Mesodermal cell (in vitro differentiated cells): ENCODE measurements around the gene CSF1.

Experiments
- H3K27ac ChIP-seq: 2 replicates; pipeline ENCODE4 v1.7.0; 2013; ENCODE audit warnings: mild to moderate bottlenecking, low read depth, low read length, moderate library complexity; ENCODE audit not compliant: severe bottlenecking
- H3K36me3 ChIP-seq: 2 replicates; pipeline ENCODE4 v1.7.1; 2013; ENCODE audit warnings: mild to moderate bottlenecking, low read length, moderate library complexity; ENCODE audit not compliant: control insufficient read depth, insufficient read depth
- H3K4me1 ChIP-seq: one replicate; pipeline ENCODE4 v1.7.1; 2013; ENCODE audit warnings: mild to moderate bottlenecking, low read length; ENCODE audit not compliant: insufficient read depth, control insufficient read depth, poor library complexity, severe bottlenecking
- H3K4me3 ChIP-seq: 2 replicates; pipeline ENCODE4 v1.7.0; 2013; ENCODE audit warnings: low read length, control low read depth, mild to moderate bottlenecking; ENCODE audit not compliant: insufficient read depth, poor library complexity, severe bottlenecking; ENCODE audit errors: extremely low read depth
- H3K9me3 ChIP-seq: 2 replicates; pipeline ENCODE4 v1.7.1; 2013; ENCODE audit warnings: mild to moderate bottlenecking, low read length, moderate library complexity; ENCODE audit not compliant: control insufficient read depth
- WGBS, 2 experiments: methylation state at CpG; one replicate each; pipeline ENCODE4 v1.1.5; 2013; ENCODE audit warnings: missing lambda C conversion rate in 2 of 2; ENCODE audit not compliant: insufficient coverage in 2 of 2; 5-methylcytosine and 5-hydroxymethylcytosine counted together

CSF1 gene

DNA sequence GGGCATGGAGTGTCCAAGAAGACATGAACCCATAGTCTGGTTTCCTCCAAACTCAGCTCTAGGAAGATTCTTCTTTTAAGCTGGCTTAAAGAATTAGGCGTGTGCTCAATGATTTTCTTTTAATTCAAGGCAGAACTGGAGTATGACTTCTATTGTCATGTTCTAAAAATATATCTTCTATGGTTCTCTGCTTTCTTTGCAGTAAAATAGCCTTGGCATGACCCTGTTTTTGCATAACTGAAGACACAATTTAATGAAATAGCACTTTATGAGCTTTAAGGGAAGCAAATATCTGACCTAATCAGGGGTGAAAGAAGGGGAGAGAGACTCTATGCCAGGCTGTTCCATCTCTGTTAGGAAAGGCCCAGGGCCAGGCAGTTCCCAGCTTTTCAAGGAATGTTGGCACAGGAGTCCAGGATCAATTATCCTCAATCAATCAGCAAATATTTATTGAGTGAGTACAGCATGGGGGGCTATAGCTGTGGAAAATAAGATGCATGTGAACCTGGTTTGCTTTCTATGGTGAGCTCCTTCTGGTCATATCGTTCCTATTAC is 7.2 kb upstream of the CSF1 start:
- Histone ChIP-seq H3K4me1 (peaks cover 4% of the 10 kb centered on the region), H3K9me3 (no peaks in the 10 kb centered on the region), H3K36me3 (no peaks in the 10 kb centered on the region), H3K4me3 (no peak overlapping the region), H3K27ac (no peak overlapping the region)
- no CpG with 5 or more reads among the region's 2 CpGs for WGBS, 2 experiments

DNA sequence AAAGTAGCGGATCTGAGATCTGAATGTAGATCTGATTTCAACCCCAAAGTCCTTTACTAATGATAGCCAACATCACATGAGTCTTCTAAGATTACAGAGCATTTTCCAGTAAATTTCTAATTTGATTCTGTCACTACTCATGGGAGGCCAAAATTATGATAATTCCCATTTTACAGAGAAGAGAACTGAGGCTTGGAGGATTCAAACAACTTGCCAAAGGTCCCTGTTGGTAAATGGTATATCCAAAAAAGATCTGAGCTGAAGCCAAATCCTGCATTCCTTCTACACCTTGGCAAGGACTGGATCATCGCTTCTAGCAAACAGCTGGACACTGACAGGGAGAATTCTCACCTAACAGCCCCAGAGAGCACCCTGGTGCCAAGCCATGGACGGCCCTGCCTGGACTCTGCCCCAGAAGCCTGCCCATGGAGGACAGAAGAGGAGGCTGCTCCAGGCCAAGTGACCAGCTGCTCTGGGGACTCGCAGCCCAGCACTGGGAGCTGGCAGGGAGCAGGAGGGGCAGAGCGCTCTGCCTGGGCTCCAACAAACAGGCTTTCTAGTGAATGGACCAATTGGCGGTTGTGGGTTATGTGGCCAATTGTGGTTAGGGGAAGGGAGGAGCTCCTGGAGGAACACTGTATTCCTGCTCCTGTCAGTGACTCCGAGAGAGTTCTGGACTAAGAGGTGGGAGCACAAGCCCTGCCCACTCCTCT is 6.4 kb upstream of the CSF1 start:
- Histone ChIP-seq H3K4me1 (peaks cover 4% of the 10 kb centered on the region), H3K4me3 (no peak overlapping the region), H3K27ac (no peak overlapping the region), H3K9me3 (no peaks in the 10 kb centered on the region), H3K36me3 (no peaks in the 10 kb centered on the region)
- WGBS, 2 experiments: 93% methylated on average over 4 to 6 of the region's 7 CpGs

DNA sequence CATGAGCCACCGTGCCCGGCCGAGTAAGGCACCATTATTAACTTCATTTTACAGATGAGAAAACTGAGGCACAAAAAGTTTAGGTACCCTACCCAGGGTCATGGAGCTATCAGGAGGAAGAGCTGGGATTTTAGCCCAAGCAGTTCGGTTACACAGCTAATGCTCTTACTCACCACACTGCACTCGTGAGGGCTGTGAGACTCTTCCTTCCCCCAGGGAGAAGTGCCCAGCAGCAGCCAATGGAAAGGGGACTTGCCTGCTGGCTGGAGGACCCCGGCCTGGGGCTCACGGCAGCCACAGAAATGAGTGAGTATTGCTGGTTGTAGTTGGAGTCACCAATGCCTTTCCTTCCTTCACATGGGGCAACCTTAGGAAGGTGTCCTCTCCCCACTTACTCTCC is 5.2 kb upstream of the CSF1 start:
- Histone ChIP-seq H3K36me3 (no peaks in the 10 kb centered on the region), H3K4me1 (peaks cover 10% of the 10 kb centered on the region), H3K4me3 (no peak overlapping the region), H3K27ac (no peak overlapping the region), H3K9me3 (no peaks in the 10 kb centered on the region)
- 100% methylated on average over 3 of the region's 7 CpGs for WGBS, 2 experiments

DNA sequence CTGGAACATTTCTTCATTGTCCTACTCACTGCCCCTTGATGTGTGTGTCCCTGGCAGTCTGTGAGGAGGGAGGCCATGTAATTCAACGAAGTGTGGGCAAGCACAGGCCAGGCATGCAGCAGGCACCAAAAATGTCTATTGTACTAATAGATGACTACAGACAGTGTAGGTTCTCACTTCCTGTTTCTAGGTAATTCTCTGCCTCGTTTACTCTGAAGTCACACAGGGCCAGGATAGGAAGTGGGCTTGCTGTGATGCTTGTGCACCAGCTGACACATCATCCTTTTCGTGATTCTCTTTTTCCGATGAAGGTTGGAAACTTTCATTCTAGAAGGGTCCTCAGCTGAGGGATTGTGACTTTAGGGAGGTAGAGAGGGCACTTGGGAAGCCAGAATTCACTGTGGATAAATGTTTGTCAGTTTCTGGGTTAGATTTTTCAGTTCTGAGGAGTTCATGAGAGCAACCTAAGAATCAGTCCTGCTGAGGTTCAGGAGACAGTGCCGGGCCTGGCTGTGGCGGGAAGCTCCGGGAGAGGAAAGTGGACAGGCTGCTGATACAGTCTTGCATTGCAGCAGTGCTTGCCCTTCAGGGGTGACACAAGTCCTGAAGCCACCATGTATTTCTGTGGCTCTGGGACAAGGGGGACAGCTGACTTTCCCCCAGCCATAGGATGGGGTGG is 4.3 kb upstream of the CSF1 start:
- Histone ChIP-seq H3K4me1 (peaks cover 10% of the 10 kb centered on the region), H3K4me3 (no peak overlapping the region), H3K9me3 (no peaks in the 10 kb centered on the region), H3K36me3 (no peaks in the 10 kb centered on the region), H3K27ac (no peak overlapping the region)
- 87 to 97% methylated on average over 5 of the region's 7 CpGs for WGBS, 2 experiments

DNA sequence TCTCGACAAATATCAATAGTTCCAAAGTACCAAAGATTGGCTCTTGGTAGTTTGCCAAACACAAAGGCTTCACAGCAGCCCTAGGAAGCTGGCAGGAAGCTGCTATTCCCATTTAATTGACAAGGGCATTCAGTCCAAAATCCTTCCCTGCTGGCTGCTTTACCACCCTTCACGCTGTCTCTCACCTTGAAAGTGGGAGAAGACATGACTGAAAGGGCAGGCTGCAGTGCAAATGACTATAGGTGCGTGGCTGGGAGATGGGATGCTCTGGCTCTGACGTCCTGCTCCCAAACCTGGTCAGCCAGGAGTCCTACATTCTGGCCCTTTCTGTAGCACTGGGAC is 3.8 kb upstream of the CSF1 start:
- H3K9me3 ChIP-seq: no peaks in the 10 kb centered on the region
- no peak overlapping the region for H3K27ac ChIP-seq
- H3K36me3 ChIP-seq: no peaks in the 10 kb centered on the region
- H3K4me3 ChIP-seq: no peak overlapping the region
- 53 to 81% methylated on average over 2 to 4 of the region's 4 CpGs for WGBS, 2 experiments
- peaks cover 11% of the 10 kb centered on the region for H3K4me1 ChIP-seq

DNA sequence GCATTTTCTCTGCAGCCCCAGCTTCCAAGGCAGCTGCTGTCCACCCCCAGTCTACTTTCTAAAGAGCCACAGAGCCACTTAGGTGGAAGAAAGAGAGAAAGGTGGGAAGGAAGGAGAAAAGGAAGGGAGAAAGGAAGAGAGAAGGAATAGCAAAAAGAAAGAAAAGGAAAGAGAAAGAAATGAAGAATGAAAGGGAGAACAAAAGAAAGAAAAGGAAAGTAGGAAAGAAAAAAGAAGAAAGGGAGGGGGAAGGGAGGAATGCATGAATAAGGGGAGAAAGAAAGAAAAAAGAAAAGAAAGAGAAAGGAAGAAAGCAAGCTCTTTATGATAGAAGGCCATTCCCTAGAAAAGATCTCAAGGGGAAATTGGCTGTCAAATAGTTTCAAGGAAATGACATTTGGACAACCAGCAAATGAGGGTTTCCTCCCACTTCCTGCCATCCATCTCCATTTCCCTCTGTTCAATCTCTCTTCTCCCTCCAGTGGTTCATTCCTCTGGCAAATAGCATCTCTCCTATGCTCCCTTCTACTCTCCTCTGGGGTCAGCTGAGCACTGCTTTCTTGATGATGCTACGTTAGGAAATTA is 3.4 kb upstream of the CSF1 start:
- Histone ChIP-seq H3K4me3 (no peak overlapping the region), H3K9me3 (no peaks in the 10 kb centered on the region), H3K27ac (no peak overlapping the region), H3K36me3 (no peaks in the 10 kb centered on the region), H3K4me1 (peaks cover 13% of the 10 kb centered on the region)
- WGBS, 2 experiments: 90% methylated on average over 1 of the region's 1 CpG; no CpG with 5 or more reads in 1 of the 2 experiments

DNA sequence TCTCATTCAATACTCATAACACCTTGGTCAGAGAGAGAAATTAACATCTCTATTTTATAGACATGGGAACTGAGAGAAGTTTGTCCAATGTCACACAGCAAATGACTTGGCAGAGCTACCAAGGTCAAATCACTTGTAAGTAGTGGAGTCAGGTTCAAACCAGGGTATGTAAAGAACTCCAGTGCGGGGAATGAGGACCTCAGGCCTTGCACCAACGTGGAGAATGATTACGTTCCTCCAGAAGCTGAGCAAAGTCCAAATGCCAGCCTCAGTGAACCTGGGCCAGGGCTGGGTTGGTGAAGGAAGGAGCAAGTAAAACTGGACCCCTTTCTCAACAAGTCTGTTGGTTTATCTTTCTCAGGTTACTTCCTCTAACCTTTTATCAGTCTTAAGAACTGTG is 1.8 kb upstream of the CSF1 start:
- H3K4me1 ChIP-seq: peaks cover 20% of the 10 kb centered on the region
- H3K27ac ChIP-seq: no peak overlapping the region
- H3K36me3 ChIP-seq: no peaks in the 10 kb centered on the region
- H3K9me3 ChIP-seq: no peaks in the 10 kb centered on the region
- H3K4me3 ChIP-seq: no peak overlapping the region
- WGBS, 2 experiments: 90 to 100% methylated on average over 3 of the region's 3 CpGs

DNA sequence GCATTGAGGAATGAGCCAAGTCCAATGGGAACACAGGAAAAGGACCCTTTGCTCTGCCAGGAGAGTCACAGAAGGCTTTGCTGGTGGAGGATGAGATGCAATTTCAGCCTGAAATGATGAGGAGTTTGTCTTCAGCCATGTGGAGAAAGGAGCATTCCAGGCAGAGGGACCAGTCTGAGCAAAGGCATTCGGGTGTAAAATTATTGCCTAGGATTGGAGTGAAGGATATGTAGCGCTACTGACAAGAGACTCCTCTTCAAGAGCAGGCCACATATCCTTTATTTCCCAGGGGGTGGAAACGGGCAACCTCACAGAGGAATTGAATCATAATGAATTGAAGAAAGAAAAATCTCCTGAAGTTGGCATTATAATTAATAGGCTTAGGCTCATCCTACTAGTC is 1.1 kb upstream of the CSF1 start:
- 100% methylated on average over 1 of the region's 3 CpGs; no CpG with 5 or more reads in 1 of the 2 experiments for WGBS, 2 experiments
- no peaks in the 10 kb centered on the region for H3K36me3 ChIP-seq
- H3K4me3 ChIP-seq: no peak overlapping the region
- H3K9me3 ChIP-seq: no peaks in the 10 kb centered on the region
- no peak overlapping the region for H3K27ac ChIP-seq
- H3K4me1 ChIP-seq: peaks cover 23% of the 10 kb centered on the region

DNA sequence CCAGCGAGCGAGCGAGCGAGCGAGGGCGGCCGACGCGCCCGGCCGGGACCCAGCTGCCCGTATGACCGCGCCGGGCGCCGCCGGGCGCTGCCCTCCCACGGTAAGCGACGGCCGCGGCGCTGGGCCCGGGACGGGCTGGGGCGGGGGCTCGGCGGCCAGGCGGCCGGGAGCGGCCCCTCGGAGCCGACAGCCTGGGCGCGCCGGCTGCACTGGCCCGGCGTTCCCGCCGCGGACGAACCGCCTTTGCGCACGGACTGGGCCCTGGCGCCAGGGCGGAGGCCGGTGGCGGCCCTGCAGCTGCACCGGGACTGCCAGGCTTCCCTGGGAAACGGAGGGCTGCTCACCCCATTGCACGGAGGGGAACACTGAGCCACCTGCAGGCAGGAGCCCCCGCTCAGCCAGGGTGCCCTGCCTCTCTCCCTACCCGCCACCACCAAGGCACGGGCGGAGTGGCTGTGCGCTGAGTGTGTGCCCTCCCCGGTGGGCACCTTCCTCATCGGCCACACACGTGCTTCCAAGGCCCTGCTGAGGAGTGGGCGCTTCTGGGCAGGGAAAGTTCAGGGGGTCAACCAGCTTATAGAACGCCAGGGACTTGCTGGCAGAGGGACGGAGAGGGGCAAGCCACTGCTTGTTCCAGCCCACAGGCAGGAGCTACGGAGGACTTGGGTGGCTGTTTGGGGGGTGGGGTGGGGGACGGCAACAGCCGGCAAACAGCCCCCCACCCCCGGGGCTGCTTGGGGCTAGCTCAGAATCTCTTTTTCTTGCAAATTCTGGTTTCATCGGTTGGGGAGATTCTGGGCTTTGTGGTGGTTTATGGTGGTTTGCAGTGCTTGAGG is 532 bp downstream of the CSF1 start:
- no peak overlapping the region for H3K27ac ChIP-seq
- H3K4me3 ChIP-seq: peak overlapping the region; percentile 61
- H3K9me3 ChIP-seq: no peaks in the 10 kb centered on the region
- WGBS, 2 experiments: 2 to 3% methylated on average over 59 to 60 of the region's 70 CpGs
- peaks cover 15% of the 10 kb centered on the region for H3K36me3 ChIP-seq
- H3K4me1 ChIP-seq: peaks cover 23% of the 10 kb centered on the region

DNA sequence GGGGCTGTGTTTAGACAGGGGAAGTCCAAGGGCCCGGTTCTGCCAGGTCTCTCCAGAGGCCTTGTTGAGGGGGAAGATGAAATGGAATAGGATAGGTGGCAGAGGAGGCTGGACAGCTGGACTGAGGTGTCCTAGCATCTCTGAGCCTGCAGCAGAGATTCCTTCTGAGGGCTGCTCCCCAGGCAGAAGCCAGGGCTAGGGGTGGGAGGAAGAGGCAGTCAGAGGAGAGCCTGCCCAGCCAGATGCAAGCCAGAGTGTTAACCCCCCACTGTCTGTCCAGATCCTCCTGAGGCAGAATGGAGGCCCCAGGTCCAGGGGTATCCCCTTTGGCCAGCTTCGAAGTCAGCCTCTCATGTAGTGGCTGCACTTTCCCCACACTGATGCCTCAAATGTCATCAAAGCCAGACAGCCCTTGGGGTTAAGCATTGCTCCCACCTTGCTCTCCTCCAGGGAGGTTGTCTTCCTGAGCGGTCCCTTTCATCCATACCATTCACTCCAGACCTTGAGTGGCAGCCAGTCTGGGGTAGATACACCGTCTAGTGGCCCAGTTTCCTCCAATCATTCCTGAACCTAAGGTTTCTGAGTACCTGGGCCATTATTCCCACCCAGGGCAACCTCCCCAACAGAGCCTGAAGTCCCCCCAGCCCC is 1.7 kb downstream of the CSF1 start:
- 76 to 77% methylated on average over 4 of the region's 4 CpGs for WGBS, 2 experiments
- peaks cover 19% of the 10 kb centered on the region for H3K4me1 ChIP-seq
- H3K4me3 ChIP-seq: peak overlapping the region; percentile 61

More for the DNA sequence above, 1.7 kb downstream of the CSF1 start:
- Histone ChIP-seq H3K36me3 (peaks cover 27% of the 10 kb centered on the region), H3K9me3 (no peaks in the 10 kb centered on the region), H3K27ac (no peak overlapping the region)
